COLO668 (cell line): ENCODE measurements around the gene NPR1.
A peak's percentile ranks its signal among the peaks of the same experiment; 100 is the strongest.
"Not testable (repeated sequence)": the region's sequence is repeated elsewhere in the genome, so short reads cannot be mapped to it uniquely, and the experiment has no call there.

Source experiments
- DNase-seq: peaks from one replicate; lab custom pipeline; 2025; ENCODE audit not compliant: unreplicated experiment; lab: John Stamatoyannopoulos, UW

The NPR1 gene

DNA sequence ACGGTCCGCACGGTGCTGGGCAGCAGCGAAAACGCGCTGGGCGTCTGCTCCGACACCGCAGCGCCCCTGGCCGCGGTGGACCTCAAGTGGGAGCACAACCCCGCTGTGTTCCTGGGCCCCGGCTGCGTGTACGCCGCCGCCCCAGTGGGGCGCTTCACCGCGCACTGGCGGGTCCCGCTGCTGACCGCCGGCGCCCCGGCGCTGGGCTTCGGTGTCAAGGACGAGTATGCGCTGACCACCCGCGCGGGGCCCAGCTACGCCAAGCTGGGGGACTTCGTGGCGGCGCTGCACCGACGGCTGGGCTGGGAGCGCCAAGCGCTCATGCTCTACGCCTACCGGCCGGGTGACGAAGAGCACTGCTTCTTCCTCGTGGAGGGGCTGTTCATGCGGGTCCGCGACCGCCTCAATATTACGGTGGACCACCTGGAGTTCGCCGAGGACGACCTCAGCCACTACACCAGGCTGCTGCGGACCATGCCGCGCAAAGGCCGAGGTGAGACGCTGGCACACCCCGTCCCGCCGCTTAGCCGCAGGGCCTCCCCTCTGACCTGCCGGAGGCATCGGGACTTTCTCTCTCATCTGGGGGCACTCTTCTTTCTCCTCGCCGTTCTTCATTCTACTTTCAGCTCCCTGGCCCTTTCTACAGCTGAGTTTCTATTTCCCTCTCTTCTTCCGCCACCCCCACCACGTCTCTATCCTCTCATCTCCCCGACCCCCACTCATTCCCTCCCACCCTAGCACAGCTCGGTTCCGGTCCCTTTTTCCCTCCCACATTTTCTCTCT is 1.0 kb downstream of the NPR1 start:
- peak; percentile 50 for DNase-seq

DNA sequence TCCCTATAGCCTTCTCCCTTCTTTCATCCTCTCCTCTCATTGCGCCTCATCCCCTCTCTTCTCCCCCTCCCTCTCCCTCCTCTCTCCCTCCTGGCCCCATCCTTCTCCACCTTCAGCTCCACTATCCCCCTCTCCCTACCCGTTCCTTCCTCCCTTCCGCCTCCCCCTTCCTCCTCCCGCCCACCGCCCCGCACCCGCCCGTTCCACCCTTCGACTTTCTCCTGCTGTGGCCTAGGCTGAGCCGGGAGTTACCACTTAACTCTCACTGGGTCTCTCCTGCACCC is 1.6 kb downstream of the NPR1 start:
- no peak for DNase-seq

DNA sequence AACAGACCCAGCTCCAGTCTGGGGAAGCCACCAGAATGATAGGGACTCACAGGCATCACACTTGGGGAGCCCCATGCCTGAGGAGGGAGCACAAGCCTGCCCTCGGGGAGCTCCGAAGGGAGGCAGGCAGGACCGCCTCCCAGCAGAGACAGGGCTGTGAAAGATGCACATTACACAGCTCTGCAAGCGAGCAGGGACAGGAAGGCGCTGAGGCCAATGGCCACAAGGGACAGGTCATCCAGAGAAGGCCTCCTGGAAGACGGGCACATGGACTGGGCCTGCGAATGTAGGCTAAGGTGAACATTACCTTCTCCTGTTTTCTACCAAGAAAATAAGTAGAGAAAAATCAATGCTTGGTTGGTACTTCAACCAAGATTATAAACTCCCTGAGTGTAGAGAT is 4.2 kb downstream of the NPR1 start:
- DNase-seq = no peak

DNA sequence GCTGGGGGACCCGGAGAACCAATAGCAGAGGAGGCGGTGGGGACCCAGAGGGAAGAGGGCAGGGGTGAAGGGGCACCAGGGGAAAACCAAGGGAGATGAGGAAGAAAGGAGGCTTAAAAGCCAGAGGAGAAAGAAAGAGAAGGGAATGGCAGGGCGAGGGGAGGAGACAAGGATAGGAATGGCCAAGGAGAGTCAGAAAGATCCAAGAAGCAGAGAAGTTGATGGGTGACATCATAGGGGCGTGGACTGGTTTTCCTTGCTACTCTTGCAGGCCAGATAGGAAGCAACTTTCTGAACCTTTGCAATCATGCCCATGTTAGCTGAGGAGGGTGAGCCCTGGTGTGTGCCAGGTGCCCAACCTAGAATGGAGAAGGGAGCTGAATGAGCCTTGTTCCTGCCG is 5.4 kb downstream of the NPR1 start:
- no peak for DNase-seq

DNA sequence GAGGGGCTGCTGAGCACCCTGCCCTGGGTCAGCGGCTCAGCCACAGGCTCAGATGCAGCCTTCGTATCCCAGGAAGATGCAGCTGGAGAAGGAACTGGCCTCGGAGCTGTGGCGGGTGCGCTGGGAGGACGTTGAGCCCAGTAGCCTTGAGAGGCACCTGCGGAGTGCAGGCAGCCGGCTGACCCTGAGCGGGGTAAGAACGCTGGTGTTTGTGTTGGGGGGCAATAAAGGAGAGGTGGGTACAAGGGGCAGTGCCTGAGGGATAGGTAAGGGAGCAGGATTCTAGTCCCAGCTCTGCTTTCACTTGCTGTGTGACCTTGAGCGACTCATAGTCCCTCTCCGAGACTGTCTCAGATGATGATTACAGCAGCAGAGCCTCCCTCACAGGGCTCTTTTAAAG is 6.4 kb downstream of the NPR1 start:
- no peak for DNase-seq

DNA sequence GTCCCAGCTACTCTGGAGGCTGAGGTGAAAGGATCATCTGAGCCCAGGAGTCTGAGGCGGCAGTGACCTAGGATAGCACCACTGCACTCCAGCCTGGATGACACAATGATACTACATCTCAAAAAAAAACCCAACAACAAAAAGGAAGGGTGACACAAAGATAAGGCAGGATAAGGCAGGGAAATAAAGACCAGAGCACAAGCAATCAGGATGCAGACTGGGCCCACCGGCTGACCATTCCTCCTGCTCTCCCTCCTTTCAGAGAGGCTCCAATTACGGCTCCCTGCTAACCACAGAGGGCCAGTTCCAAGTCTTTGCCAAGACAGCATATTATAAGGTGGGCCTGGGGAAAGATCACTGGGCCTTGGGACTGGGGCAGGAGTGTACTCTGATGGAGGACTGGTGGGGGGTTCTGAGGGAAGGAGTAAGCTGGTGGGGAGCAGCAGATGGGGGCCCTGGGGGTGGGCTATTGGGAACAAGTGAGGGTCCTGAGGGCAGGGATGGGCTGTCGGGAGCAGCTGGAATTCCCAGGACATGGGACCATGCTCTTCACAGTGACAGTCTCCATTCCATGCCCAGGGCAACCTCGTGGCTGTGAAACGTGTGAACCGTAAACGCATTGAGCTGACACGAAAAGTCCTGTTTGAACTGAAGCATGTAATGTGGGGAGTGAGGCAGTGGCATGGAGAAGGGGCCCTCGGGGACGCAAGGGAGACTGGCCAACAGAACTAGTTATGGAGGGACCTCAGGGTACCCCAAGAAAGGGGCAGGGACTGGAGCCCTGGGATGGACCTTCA is 7.3 kb downstream of the NPR1 start:
- no peak for DNase-seq

DNA sequence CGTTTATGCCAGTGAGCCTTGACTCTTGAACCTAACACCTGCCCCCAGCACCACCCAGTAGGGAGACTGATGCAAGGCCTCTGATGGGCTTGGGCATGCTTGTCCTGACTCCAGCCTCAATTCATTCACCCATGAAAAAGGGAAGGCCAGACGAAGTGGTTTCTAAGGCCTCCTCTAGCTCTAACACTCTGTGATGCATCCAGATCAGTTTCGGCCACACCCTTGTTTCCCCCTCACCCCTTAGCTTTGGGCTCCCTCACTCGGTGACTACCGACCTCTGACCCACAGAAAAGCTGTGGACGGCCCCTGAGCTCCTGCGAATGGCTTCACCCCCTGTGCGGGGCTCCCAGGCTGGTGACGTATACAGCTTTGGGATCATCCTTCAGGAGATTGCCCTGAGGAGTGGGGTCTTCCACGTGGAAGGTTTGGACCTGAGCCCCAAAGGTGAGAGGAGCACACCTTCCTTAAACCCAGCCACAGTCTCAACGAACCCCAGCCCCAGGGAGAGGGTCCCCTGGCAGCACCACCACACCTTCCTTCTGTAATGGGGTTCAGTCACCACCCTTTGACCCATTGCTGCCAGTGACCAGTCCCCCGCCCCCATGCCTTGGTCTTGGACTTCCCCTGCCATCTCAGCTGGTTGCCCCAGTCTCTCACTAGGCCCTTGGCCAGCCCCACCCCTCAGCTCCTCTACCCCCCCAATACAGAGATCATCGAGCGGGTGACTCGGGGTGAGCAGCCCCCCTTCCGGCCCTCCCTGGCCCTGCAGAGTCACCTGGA is 9.0 kb downstream of the NPR1 start:
- no peak for DNase-seq

DNA sequence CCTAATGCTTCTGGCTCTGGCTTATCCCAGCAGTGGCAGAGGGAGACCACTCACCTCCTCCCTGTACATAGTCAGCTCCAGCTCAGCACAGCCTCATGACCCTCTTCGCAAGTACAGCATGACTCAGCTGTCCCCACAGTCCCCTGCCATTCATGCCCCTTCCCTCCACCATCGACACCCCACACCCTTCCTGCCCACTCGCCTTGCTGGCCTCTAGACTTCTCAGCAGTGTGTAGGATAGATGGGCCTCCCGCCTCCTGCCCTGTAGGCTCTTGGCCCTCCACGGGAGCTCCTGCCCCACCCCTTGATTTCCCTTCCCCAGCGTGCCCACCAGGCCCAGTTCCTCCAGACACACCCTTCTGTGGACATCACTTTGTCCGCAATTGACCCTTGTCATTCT is 9.8 kb downstream of the NPR1 start:
- no peak for DNase-seq

DNA sequence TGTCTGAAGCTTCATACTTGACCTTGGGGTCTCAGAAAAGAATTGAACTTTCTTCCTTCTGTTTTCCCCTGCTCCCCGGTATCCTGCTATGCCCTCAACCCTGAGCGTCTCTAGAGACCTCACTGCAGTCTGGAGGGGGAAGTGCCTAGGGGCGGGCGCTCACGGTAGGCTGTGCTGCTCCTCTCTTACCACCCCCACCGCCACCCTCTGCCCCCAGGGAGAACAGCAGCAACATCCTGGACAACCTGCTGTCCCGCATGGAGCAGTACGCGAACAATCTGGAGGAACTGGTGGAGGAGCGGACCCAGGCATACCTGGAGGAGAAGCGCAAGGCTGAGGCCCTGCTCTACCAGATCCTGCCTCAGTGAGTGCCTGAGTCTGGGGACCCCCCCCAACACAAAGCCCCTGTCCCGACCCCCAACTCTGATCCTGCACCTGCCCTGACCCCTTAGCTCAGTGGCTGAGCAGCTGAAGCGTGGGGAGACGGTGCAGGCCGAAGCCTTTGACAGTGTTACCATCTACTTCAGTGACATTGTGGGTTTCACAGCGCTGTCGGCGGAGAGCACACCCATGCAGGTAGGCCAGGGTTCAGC is 10.3 kb downstream of the NPR1 start:
- no peak for DNase-seq

DNA sequence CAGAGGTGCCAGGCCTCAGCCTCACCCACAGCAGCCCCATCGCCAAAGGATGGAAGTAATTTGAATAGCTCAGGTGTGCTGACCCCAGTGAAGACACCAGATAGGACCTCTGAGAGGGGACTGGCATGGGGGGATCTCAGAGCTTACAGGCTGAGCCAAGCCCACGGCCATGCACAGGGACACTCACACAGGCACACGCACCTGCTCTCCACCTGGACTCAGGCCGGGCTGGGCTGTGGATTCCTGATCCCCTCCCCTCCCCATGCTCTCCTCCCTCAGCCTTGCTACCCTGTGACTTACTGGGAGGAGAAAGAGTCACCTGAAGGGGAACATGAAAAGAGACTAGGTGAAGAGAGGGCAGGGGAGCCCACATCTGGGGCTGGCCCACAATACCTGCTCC is 15.0 kb downstream of the NPR1 start:
- no peak for DNase-seq

DNA sequence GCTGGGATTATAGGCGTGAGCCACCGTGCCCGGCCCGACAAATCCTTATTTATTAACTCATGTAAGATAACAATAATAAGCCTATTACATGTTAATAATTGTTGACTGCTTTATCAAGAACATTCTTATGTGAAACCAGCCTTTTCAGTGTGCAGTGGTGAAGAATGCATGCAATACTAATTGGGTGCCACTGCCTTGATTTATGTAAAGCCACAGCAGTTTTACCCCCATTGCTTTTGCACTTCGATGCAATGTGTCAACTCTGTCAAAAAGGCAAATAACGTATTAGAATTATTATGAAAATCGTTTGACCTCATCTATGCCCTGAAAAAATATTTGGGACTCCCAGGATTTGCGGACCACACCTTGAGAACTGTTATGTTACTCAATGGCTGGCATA is 18.3 kb downstream of the NPR1 start:
- no peak for DNase-seq

DNA sequence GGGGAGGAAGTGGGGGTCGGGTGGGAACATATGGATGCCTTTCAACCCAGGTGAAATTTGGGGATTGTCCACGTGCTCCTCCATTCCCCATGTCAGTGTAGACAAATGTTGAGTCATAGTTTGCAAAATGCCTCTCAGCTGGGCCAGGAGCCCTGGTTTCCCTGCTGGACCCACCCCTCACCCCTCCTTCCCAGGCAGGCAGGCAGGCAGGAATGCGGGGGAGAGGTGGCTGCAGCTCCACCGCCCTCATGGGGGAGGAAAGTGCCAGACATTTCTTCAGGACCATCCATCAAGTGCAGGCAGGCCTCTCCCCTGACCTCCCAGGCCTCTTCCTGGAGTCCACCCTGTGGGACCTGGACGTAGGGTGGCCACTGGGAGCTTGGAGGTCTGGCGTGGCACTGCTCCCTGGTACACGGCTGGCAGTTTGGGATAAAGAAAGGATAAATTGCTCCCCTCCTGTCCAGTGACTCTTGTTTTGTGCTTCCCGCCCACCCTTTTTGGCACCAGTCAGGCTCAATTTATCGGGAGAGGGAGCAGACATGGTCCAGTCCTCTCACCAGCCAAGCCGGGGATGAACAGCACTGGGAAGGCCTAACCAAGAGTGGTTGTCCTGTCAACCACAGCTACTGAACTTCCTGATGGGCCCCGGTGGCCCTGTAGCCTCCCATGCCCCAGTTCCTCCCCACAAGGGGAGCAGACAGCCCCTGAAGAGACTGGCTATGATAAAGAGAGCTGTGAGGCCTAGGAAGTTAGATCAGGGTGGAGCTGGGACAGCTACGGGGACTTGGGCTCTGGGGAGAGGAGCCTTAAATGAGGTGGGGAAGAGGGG is 18.9 kb downstream of the NPR1 start:
- no peak for DNase-seq

DNA sequence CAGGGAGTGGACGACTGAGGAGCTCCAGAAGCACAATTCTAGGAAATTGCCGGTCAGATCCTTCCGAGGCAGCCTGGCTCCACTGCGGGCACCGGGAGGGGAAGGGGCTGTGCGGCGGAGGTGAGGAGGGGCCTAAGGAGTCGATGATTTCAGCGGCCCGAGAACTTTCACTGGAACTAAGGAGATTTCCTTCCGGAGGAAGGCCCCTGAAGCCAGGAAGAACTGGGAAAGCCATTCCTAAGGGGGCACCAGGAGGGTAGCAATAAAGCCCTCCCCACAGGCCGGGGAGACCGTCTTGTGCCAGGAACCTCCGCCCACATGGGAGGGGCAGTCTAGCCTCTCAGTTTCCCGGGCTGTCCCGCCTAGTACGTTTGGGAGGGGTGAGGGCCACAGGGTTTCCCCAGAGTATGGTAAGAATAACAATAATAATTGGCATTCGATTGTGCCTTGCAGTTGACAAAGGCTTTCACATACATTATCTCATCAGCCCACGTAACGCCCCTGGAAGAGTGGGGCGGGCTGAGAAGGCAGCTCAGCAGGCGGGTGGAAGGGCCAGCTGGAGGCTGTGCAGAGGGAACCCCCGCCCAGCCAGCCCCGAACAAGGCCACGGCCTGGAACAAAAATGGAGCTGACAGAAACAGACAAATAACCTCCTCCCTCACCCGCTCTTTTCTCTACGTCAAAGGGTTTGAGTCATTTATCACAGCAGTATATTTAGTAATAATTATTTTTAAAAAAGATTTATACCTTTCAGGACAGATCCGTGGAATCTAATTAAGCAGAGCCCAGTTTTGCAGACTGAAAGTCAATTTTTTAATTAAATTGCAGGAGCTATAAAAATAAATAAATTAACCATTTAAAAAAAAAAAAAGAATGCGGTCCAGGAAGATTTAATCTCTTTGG is 19.8 kb downstream of the NPR1 start:
- no peak for DNase-seq

DNA sequence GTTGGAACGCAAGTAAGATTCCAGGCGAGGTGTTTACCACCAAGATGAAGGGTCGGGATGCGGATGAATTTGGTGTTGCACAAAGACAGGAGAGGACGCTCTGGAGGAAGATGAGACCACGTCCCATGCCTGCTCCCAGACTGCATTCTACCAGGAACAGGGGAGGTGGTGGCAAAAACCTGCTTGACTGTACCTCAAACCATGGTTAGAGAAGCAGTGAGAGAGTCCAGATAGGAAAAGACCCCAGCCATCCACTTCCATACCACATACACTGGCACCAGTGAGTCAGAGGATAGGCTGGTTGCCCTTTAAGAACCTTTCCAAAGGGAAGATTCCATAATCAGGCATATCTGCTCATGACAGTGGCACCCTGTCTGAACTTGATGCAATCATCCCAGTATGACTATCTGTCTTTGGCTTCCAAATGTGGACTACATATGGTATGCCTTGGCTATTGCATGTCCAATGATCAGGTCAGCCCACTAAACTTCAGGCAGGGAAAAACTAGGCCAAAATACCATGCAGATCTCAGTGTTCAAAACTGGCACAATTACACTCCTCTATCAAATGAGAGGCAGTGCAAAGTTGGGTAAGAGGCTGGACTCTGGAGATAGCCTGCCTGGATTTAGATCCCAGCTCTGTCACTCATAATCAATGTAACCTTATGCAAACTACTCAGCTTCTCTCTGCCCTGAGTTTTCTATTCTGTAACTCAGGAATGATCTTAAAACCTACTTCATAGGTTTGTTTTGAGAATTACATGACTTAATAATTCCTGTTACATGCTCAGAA is 20.6 kb downstream of the NPR1 start:
- DNase-seq = no peak

DNA sequence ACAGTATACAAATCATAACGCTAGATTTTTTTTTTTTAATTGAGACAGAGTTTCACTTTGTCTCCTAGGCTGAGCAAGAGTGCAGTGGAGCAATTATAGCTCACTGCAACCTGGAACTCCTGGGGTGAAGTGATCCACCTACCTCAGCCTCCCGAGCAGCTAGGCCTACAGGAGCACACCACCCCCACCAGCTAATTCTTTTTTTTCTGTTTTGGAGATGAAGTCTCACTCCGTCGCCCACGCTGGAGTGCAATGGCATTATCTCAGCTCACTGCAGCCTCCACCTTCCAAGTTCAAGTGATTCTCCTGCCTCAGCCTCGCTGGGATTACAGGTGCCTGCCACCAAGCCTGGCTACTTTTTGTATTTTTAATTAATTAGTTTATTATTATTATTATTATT is 21.3 kb downstream of the NPR1 start:
- DNase-seq = no peak

DNA sequence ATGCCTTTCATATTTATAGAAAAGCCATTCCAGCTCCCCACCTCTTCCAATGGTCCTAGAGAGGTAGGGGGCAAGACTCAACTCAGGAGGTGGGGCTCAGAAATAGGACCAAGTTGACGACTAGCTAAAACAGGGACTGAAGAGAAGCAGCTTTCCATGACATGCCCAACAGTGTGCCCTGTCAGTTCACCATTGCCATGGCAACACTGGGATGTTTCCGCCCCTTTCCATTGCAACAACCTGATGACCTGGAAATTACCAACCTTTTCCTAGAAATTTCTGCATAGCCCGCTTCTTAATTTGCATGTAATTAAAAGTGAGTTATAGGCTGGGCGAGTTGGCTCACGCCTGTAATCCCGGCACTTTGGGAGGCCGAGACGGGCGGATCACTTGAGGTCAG is 27.0 kb downstream of the NPR1 start:
- no peak for DNase-seq

DNA sequence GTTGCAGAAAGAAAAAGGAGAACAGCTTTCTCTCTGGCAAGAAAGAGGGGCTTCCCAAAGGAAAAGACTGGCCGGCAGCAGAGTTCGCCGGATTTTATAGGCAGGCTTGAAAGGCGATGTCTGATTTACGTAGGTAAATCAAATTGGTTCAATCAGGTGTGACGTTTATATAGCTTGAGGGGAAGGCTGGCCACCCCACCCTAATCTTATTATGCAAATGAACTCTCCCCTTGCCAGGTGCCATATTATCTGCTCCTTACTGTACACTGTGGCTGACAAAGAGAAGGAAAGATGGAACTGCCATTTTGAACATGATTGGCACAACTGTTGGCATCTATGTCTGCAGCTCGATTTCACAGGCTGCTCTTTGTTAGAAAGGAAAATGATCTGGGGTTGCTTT is 32.5 kb downstream of the NPR1 start:
- DNase-seq = no peak

DNA sequence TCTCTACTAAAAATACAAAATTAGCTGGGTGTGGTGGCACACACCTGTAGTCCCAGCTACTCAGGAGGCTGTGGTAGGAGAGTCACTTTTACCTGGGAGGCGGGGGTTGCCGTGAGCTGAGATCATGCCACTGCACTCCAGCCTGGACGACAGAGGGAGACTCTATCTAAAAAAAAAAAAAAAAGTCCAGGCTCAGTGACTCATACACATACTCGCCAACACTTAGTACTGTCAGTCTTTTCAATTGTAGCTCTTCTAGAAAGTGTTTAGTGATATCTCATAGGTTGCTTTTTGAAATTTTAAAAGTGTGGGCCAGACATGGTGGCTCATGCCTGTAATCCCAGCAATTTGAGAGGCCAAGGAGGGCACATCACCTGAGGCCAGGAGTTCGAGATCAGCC is 37.7 kb downstream of the NPR1 start:
- DNase-seq = not testable (repeated sequence)

DNA sequence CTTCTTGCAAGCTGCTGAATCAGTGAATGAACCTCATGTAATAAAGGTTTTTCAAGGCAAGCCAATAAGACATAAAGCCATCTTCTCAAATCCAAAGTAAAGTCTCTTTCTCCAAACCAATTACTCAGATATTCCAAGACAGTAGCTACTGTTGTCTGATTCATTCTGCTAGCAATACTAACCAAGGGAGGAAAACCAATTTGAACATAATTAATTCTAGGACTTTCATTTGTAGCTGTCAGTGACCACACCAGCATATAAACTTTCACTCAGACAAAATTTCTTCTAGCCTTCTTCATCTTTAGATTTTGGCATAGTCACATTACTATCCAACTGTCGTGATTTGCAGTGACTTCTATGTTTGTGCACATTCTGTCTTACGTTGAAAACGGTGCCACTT is 38.8 kb downstream of the NPR1 start:
- DNase-seq = no peak
